Measurements from ENCODE around the gene ABCF1.

The ABCF1 gene

GRCh38 chr6:30635834-30636233, 64.6 kb downstream of the ABCF1 start:
- no peak for DNase-seq (ENCODE audit: low read depth)
- TF ChIP-seq CTCF (IDR thresholded peaks at IDR 0.05; ENCODE audit: insufficient read depth, low read depth, low read length, missing control alignments), result no peak
- H3K4me3 ChIP-seq (ENCODE audit: low read depth, low read length), result no peak overlapping the region

GRCh38 chr6:30640481-30640880, 69.2 kb downstream of the ABCF1 start:
- TF ChIP-seq CTCF (IDR thresholded peaks at IDR 0.05; ENCODE audit: insufficient read depth, low read depth, low read length, missing control alignments), result no peak
- no peak for DNase-seq (ENCODE audit: low read depth)
- no peak overlapping the region for H3K4me3 ChIP-seq (ENCODE audit: low read depth, low read length)

GRCh38 chr6:30641048-30641447, 69.8 kb downstream of the ABCF1 start:
- DNase-seq (ENCODE audit: low read depth), result no peak
- no peak for TF ChIP-seq CTCF (IDR thresholded peaks at IDR 0.05; ENCODE audit: insufficient read depth, low read depth, low read length, missing control alignments)
- no peak overlapping the region for H3K4me3 ChIP-seq (ENCODE audit: low read depth, low read length)

Data from GM12865 (cell line).